Type B pancreatic cell (in vitro differentiated cells): ENCODE data around the gene DHRS3. TPM values are rescaled to one million over a fixed set of nuclear protein-coding genes. Genes with fewer than 3 reads are reported as not detected.

Experiments
- DNase-seq: peaks from one replicate; pipeline ENCODE4 v3.0.0; 2021; ENCODE audit warnings: mixed read lengths; ENCODE audit not compliant: unreplicated experiment; ENCODE audit errors: extremely low spot score
- H3K27ac Mint-ChIP-seq: 2 replicates; pipeline ENCODE4 v1.8.0; 2021; ENCODE audit warnings: mild to moderate bottlenecking, mixed read lengths
- H3K27me3 Mint-ChIP-seq: 2 replicates; pipeline ENCODE4 v1.8.0; 2021; ENCODE audit warnings: mixed read lengths
- H3K36me3 Mint-ChIP-seq: 2 replicates; pipeline ENCODE4 v1.8.0; 2021; ENCODE audit warnings: mixed read lengths
- H3K4me1 Mint-ChIP-seq: one replicate; pipeline ENCODE4 v1.8.0; 2021; ENCODE audit warnings: mixed read lengths; ENCODE audit not compliant: unreplicated experiment
- H3K4me3 Mint-ChIP-seq: 2 replicates; pipeline ENCODE4 v1.8.0; 2021; ENCODE audit warnings: mild to moderate bottlenecking, mixed read lengths
- H3K9me3 Mint-ChIP-seq: 2 replicates; pipeline ENCODE4 v1.8.0; 2021; ENCODE audit warnings: mixed read lengths
- long read RNA-seq: library from polyadenylated mRNA; unstranded; transcript quantifications from one replicate; pipeline ENCODE4 v2.0.0, GENCODE V29; 2020
- total RNA-seq: library from RNA; stranded (reverse); gene quantifications from 2 replicates; pipeline ENCODE4 v1.2.1, GENCODE V29; 2021; ENCODE audit warnings: low replicate concordance
- TF ChIP-seq, protein P1 (sequence below): fragments of 200-600 bp; sonication (generic); conservative IDR thresholded peaks from 2 replicates; pipeline ENCODE4 v1.5.0; 2021; ENCODE audit warnings: antibody characterized with exemption, mild to moderate bottlenecking

DHRS3 gene, protein sequence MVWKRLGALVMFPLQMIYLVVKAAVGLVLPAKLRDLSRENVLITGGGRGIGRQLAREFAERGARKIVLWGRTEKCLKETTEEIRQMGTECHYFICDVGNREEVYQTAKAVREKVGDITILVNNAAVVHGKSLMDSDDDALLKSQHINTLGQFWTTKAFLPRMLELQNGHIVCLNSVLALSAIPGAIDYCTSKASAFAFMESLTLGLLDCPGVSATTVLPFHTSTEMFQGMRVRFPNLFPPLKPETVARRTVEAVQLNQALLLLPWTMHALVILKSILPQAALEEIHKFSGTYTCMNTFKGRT
- total RNA-seq, result 143 and 276 TPM in 2 replicates
- long read RNA-seq, transcript DHRS3-204 (6 exons, 1,722 nt), result major isoform, 366 of 436 reads
- long read RNA-seq, partial matches to known transcripts, result 23 of 436 reads
- long read RNA-seq, other reads (novel, unspliced or antisense), result 47 of 436 reads

DNA sequence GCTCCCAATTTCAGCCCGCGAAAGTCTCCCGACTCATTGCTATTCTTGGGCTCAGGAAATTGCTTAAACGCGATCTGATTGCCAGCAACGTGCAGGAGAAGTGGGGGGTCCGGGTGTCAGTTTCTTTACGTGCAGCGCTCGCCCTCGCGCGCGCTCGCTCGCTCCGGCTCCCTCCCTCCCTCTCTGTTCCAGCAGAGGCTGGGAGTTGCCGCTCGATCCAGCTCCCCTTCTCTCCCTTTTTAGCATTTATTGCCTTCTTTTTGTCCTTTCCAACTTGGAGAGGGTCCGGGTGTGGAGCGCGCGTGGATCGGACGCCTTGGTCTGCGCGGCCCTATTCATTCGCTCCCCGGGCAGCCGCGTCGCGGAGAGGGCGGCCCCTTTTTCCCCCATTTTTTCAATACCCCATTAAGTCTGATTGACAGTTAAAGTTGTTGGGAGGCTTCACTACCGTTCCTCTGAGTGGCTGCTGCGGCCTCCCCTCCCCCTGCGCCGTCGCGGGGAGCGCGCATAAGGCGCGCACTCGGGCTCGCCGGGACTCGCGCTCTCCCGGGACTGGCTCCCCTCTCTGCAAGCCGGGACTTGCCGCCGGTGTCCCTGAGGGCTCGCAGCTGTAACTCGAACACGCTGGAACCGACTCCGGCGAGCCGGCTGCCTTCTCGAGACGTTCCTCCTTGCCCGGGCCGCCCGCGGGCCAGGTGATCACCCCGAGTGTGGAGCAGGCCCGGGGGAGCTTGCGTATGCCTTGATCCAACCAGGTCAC, at the start of gene DHRS3:
TSS of gene DHRS3 (minus strand) at position 310 of the 760 bp plus-strand sequence. CDS start 862 bp downstream, outside the sequence.
- peak; percentile 85 for DNase-seq
- TF ChIP-seq, protein P1, sequence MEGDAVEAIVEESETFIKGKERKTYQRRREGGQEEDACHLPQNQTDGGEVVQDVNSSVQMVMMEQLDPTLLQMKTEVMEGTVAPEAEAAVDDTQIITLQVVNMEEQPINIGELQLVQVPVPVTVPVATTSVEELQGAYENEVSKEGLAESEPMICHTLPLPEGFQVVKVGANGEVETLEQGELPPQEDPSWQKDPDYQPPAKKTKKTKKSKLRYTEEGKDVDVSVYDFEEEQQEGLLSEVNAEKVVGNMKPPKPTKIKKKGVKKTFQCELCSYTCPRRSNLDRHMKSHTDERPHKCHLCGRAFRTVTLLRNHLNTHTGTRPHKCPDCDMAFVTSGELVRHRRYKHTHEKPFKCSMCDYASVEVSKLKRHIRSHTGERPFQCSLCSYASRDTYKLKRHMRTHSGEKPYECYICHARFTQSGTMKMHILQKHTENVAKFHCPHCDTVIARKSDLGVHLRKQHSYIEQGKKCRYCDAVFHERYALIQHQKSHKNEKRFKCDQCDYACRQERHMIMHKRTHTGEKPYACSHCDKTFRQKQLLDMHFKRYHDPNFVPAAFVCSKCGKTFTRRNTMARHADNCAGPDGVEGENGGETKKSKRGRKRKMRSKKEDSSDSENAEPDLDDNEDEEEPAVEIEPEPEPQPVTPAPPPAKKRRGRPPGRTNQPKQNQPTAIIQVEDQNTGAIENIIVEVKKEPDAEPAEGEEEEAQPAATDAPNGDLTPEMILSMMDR, result peak; percentile 13
- Mint-ChIP-seq H3K4me1 (peaks cover 57% of the 10 kb centered on the region), H3K4me3 (peak within 1 kb of the TSS; percentile 99), H3K27me3 (peaks cover 2% of the 10 kb centered on the region), H3K36me3 (peaks cover 19% of the 10 kb centered on the region), H3K27ac (peak within 1 kb of the TSS; percentile 98), H3K9me3 (no peaks in the 10 kb centered on the region)

DNA sequence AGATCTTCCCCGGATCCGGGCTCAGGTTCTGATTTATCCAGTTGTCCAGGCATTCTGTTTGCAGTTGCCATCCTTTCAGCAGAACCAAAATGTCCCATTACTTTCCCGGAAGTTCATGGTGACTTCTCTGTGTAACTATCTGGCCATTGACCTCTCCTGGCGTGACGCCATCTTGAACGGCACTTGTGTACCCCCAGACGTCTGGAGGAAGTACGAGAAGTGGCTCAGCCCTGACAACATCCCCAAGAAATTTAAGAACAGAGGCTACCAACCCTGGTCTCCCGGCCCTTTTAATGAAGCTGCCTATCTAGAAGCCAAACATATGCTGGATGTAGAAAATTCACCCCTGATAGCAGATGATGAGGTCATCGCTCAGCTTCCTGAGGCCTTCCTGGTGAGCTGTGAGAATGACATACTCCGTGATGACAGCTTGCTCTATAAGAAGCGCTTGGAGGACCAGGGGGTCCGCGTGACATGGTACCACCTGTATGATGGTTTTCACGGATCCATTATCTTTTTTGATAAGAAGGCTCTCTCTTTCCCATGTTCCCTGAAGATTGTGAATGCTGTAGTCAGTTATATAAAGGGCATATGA, 48.2 kb upstream of the DHRS3 start:
- no peak overlapping the region for H3K4me3 Mint-ChIP-seq
- no peaks in the 10 kb centered on the region for H3K9me3 Mint-ChIP-seq
- no peak overlapping the region for H3K27ac Mint-ChIP-seq
- no peak for DNase-seq
- TF ChIP-seq, protein P1, result no peak
- peaks cover 7% of the 10 kb centered on the region for H3K4me1 Mint-ChIP-seq
- no peaks in the 10 kb centered on the region for H3K27me3 Mint-ChIP-seq
- no peaks in the 10 kb centered on the region for H3K36me3 Mint-ChIP-seq

DNA sequence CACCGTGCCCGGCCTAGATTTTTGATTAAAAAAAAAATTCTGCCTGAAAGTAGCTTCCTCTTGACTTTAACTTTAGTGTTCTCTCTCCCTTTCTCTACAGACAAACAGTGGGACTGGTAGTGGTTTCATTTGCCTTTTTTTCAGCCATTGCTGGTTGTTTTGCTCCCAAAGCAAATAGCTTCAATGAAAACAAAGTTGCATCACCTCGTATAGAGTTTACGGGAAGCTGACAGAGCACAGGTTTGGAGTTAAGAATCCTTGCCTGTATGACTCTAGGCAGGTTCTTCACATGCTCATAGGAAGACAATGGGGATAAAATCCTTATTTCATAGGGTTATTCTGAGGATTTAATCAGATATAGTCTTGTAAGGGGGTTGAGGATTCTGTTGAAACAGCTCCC, 47.5 kb upstream of the DHRS3 start:
- Mint-ChIP-seq H3K4me3 (no peak overlapping the region), H3K27me3 (no peaks in the 10 kb centered on the region), H3K4me1 (peaks cover 7% of the 10 kb centered on the region), H3K36me3 (no peaks in the 10 kb centered on the region), H3K27ac (no peak overlapping the region), H3K9me3 (no peaks in the 10 kb centered on the region)
- DNase-seq, result no peak
- TF ChIP-seq, protein P1, result no peak

DNA sequence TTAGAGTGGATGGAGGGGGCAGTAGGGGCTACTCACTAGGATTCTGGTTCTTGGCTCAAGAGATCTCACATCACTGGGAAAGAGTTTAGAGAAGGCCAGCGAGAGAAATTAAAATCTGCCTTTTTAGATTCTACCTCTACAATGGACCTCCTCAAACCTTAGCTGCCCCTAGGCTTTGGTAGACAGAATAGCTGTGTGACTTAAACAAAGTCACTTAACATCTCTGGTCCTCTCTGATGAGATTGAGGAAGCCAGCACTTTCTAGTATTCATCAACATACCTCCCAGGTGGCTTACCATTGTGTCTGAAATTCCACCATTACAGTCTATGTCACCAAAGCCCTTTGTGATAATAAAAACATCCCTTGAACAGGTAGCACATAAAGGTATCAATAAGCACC, 44.5 kb upstream of the DHRS3 start:
- no peak for DNase-seq
- H3K4me1 Mint-ChIP-seq, result peaks cover 13% of the 10 kb centered on the region
- TF ChIP-seq, protein P1, result no peak
- H3K4me3 Mint-ChIP-seq, result no peak overlapping the region
- no peaks in the 10 kb centered on the region for H3K36me3 Mint-ChIP-seq
- no peaks in the 10 kb centered on the region for H3K27me3 Mint-ChIP-seq
- no peaks in the 10 kb centered on the region for H3K9me3 Mint-ChIP-seq
- no peak overlapping the region for H3K27ac Mint-ChIP-seq

DNA sequence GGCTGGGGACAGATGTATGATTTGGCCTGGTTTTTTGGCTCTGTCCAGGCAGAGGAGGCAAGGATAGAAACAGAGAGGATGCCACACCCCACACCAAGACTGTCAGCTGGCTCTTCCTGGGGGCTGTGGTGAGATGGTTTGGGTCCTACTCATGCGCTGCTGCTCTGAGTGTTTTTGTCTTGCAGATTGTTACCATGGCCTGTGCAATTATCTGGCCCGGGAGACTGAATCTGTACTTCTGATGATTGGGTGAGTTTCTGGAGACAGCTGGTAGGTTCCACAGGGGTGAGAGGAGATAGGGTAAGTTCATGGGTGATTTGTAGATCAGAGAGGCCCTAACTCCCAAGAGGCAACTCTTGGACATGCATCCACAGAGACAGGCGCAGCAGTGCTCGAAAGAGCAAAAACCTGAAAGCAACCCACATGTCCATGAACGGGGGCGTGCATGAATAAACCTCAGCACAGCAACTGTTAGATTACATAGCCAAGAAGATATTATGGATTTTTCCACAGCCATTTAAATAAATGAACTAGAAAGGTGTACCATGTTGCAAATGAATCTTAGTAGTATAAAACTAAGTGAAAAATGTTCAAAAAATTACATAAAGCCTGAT, 43.7 kb upstream of the DHRS3 start:
- H3K36me3 Mint-ChIP-seq, result no peaks in the 10 kb centered on the region
- H3K4me1 Mint-ChIP-seq, result peaks cover 8% of the 10 kb centered on the region
- DNase-seq, result no peak
- no peaks in the 10 kb centered on the region for H3K27me3 Mint-ChIP-seq
- no peak overlapping the region for H3K27ac Mint-ChIP-seq
- TF ChIP-seq, protein P1, result no peak
- H3K4me3 Mint-ChIP-seq, result no peak overlapping the region
- H3K9me3 Mint-ChIP-seq, result no peaks in the 10 kb centered on the region
